Left lung (tissue), 14 donors: ENCODE measurements around the gene ATOH8. TPM values are rescaled to one million over a fixed set of nuclear protein-coding genes. Genes with fewer than 3 reads are reported as not detected.

ENCODE experiments used
- ATAC-seq: fragments of 200-7000 bp; cut with Tn5 transposase; one replicate; pipeline ENCODE4 v1.9.1; 2020; ENCODE audit warnings: moderate library complexity
- DNase-seq, 4 donors: peaks; one replicate each; pipeline ENCODE4 v3.0.0-alpha.2; 2013 to 2020
- H3K27ac ChIP-seq, 2 donors: fragments of 200-600 bp; sonication (generic) in 1 of 2; one replicate each; pipeline versions ENCODE4 v1.5.0 to v1.8.0; 2020 to 2021
- H3K27me3 ChIP-seq, 2 donors: fragments of 200-600 bp; sonication (generic) in 1 of 2; one replicate each; pipeline versions ENCODE4 v1.5.0 to v1.8.0; 2020 to 2021
- H3K36me3 ChIP-seq, 2 donors: fragments of 200-600 bp; sonication (generic) in 1 of 2; one replicate each; pipeline versions ENCODE4 v1.5.0 to v1.8.0; 2020 to 2021
- H3K4me1 ChIP-seq, 2 donors: fragments of 200-600 bp; one replicate each; pipeline ENCODE4 v1.8.0; 2021
- H3K4me3 ChIP-seq, 2 donors: fragments of 200-600 bp; sonication (generic) in 1 of 2; one replicate each; pipeline versions ENCODE4 v1.5.0 to v1.8.0; 2020 to 2021; ENCODE audit warnings: mild to moderate bottlenecking in 1 of 2
- H3K9me3 ChIP-seq, 2 donors: fragments of 200-600 bp; sonication (generic) in 1 of 2; one replicate each; pipeline versions ENCODE4 v1.5.0 to v1.8.0; 2020 to 2021
- intact Hi-C, 2 donors: fragments of 100-400 bp; cut with DNase I; formaldehyde crosslinking; loops; one replicate each; pipeline versions ENCODE4 v1.11.2 to v1.14.2; 2022
- long read RNA-seq, 12 donors: library from polyadenylated mRNA in 2 of 12; unstranded in 2 of 12; transcript quantifications; one replicate each; pipeline ENCODE4 v2.0.0 and lab custom pipeline, GENCODE V29; 2019 to 2026
- polyA plus RNA-seq, 6 donors: library from polyadenylated mRNA; unstranded; fragments of 120-200 nt; gene quantifications; one replicate each; pipeline ENCODE4 v1.2.1, GENCODE V29; 2013; ENCODE audit not compliant: insufficient read length in 6 of 6
- total RNA-seq, 2 donors: library from RNA; stranded (reverse); fragmentation: NEBNext Ultra II Directional; extraction: Animal tissue kit (Norgen Biotek cat#: 25700); gene quantifications; one replicate each; pipeline ENCODE4 v1.2.1, GENCODE V29; 2021
- TF ChIP-seq, protein P1 (sequence below), 2 donors: fragments of 200-600 bp; sonication (generic) in 1 of 2; IDR thresholded peaks; one replicate each; pipeline versions ENCODE4 v1.5.0 to v1.8.0; 2021; ENCODE audit warnings: antibody characterized with exemption in 2 of 2
- donor health status: DM: no; HTN: yes; CAD: no.
- donor health status: DM: no; HTN: no; CAD: no.

The ATOH8 gene, protein sequence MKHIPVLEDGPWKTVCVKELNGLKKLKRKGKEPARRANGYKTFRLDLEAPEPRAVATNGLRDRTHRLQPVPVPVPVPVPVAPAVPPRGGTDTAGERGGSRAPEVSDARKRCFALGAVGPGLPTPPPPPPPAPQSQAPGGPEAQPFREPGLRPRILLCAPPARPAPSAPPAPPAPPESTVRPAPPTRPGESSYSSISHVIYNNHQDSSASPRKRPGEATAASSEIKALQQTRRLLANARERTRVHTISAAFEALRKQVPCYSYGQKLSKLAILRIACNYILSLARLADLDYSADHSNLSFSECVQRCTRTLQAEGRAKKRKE
- total RNA-seq (10 to 100 TPM; 24.7 to 27.1 TPM), polyA plus RNA-seq (10 to 100 TPM; 30.5 to 36.5 (median 34.9) TPM)
- long read RNA-seq, donor 1, transcript ATOH8-201 (3 exons, 2,438 nt) = major isoform, 13 of 14 reads
- long read RNA-seq, donor 1, partial matches to known transcripts = 0 of 14 reads
- long read RNA-seq, donor 1, other reads (novel, unspliced or antisense) = 0 of 14 reads
- long read RNA-seq, donor 2, transcript ATOH8-201 (3 exons, 2,438 nt) = major isoform, 10 of 10 reads
- long read RNA-seq, donor 2, partial matches to known transcripts = 0 of 10 reads
- long read RNA-seq, donor 2, other reads (novel, unspliced or antisense) = 0 of 10 reads
- long read RNA-seq, donor 3, transcript ATOH8-201 (3 exons, 2,438 nt) = major isoform, 8 of 8 reads
- long read RNA-seq, donor 3, partial matches to known transcripts = 0 of 8 reads
- long read RNA-seq, donor 3, other reads (novel, unspliced or antisense) = 0 of 8 reads
- long read RNA-seq, donor 4, transcript ATOH8-201 (3 exons, 2,438 nt) = major isoform, 6 of 7 reads
- long read RNA-seq, donor 4, partial matches to known transcripts = 1 of 7 reads
- long read RNA-seq, donor 4, other reads (novel, unspliced or antisense) = 0 of 7 reads
- long read RNA-seq, donor 5, transcript ATOH8-201 (3 exons, 2,438 nt) = major isoform, 17 of 25 reads
- long read RNA-seq, donor 5, partial matches to known transcripts = 8 of 25 reads
- long read RNA-seq, donor 5, other reads (novel, unspliced or antisense) = 0 of 25 reads
- long read RNA-seq, donor 6, transcript ATOH8-201 (3 exons, 2,438 nt) = major isoform, 8 of 13 reads
- long read RNA-seq, donor 6, partial matches to known transcripts = 5 of 13 reads
- long read RNA-seq, donor 6, other reads (novel, unspliced or antisense) = 0 of 13 reads
- long read RNA-seq, donor 7, transcript ATOH8-201 (3 exons, 2,438 nt) = major isoform, 13 of 13 reads
- long read RNA-seq, donor 7, partial matches to known transcripts = 0 of 13 reads
- long read RNA-seq, donor 7, other reads (novel, unspliced or antisense) = 0 of 13 reads
- long read RNA-seq, donor 8, transcript ATOH8-201 (3 exons, 2,438 nt) = major isoform, 10 of 10 reads
- long read RNA-seq, donor 8, partial matches to known transcripts = 0 of 10 reads
- long read RNA-seq, donor 8, other reads (novel, unspliced or antisense) = 0 of 10 reads
- long read RNA-seq, donor 9 = 0 reads
- long read RNA-seq, donor 10, transcript ATOH8-201 (3 exons, 2,438 nt) = major isoform, 5 of 10 reads
- long read RNA-seq, donor 10, partial matches to known transcripts = 1 of 10 reads
- long read RNA-seq, donor 10, other reads (novel, unspliced or antisense) = 4 of 10 reads
- long read RNA-seq, donor 11, partial matches to known transcripts = 0 of 4 reads
- long read RNA-seq, donor 11, other reads (novel, unspliced or antisense) = 0 of 4 reads
- long read RNA-seq, donor 12, transcript ATOH8-201 (3 exons, 2,438 nt) = major isoform, 7 of 7 reads
- long read RNA-seq, donor 12, partial matches to known transcripts = 0 of 7 reads
- long read RNA-seq, donor 12, other reads (novel, unspliced or antisense) = 0 of 7 reads

- H3K4me1 ChIP-seq = peaks cover 10 to 87% of the 10 kb centered on the region in 2 donors
- peak within 1 kb of the TSS; percentile 65 to 75 for H3K4me3 ChIP-seq
- H3K27me3 ChIP-seq = peaks cover 0 to 63% of the 10 kb centered on the region in 2 donors
- ATAC-seq (peak; percentile 55), DNase-seq (peak; percentile 80 to 95 (median 83))
- intact Hi-C loops = loop anchor here in 1 of 2 donors (10.0 kb wide), 1 partner anchor 51 kb away; no protein-coding TSS in a partner anchor
- H3K27ac ChIP-seq = peak within 1 kb of the TSS; percentile 42 to 67
- no peaks in the 10 kb centered on the region for H3K36me3 ChIP-seq
- TF ChIP-seq, protein P1, sequence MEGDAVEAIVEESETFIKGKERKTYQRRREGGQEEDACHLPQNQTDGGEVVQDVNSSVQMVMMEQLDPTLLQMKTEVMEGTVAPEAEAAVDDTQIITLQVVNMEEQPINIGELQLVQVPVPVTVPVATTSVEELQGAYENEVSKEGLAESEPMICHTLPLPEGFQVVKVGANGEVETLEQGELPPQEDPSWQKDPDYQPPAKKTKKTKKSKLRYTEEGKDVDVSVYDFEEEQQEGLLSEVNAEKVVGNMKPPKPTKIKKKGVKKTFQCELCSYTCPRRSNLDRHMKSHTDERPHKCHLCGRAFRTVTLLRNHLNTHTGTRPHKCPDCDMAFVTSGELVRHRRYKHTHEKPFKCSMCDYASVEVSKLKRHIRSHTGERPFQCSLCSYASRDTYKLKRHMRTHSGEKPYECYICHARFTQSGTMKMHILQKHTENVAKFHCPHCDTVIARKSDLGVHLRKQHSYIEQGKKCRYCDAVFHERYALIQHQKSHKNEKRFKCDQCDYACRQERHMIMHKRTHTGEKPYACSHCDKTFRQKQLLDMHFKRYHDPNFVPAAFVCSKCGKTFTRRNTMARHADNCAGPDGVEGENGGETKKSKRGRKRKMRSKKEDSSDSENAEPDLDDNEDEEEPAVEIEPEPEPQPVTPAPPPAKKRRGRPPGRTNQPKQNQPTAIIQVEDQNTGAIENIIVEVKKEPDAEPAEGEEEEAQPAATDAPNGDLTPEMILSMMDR (IDR thresholded peaks at IDR 0.05) = no peak
- H3K9me3 ChIP-seq = no peaks in the 10 kb centered on the region
Observed at GRCh38 chr2:85753525-85754312, at the start of gene ATOH8. ATOH8 (plus strand) TSS chr2:85753991; CDS start chr2:85754190, 199 bp downstream.

GRCh38 chr2:85704038-85704437 lies 49.8 kb upstream of the ATOH8 start:
- intact Hi-C loops = no loop called here
- peak overlapping the region; percentile 93 to 94 for H3K27ac ChIP-seq
- peaks cover 52 to 82% of the 10 kb centered on the region in 2 donors for H3K4me1 ChIP-seq

GRCh38 chr2:85704800-85705679 lies 48.8 kb upstream of the ATOH8 start:
- intact Hi-C loops = no loop called here
- Histone ChIP-seq H3K9me3 (no peaks in the 10 kb centered on the region), H3K36me3 (no peaks in the 10 kb centered on the region), H3K27me3 (no peaks in the 10 kb centered on the region), H3K4me3 (no peak overlapping the region), H3K4me1 (peaks cover 62 to 92% of the 10 kb centered on the region in 2 donors), H3K27ac (peak overlapping the region; percentile 93 to 94)
- DNase-seq (no peak), ATAC-seq (no peak)
- TF ChIP-seq, protein P1 (IDR thresholded peaks at IDR 0.05) = no peak

More at GRCh38 chr2:85704038-85704437, 49.8 kb upstream of the ATOH8 start:
- Histone ChIP-seq H3K9me3 (no peaks in the 10 kb centered on the region), H3K27me3 (no peaks in the 10 kb centered on the region), H3K4me3 (no peak overlapping the region), H3K36me3 (no peaks in the 10 kb centered on the region)
- DNase-seq (no peak), ATAC-seq (no peak)
- TF ChIP-seq, protein P1 (IDR thresholded peaks at IDR 0.05) = no peak
